Osteocyte (in vitro differentiated cells): ENCODE results near the gene CHDH. TPM values are rescaled to one million over a fixed set of nuclear protein-coding genes. Genes with fewer than 3 reads are reported as not detected.

Source experiments
- DNase-seq: peaks from one replicate; pipeline ENCODE4 v3.0.0; 2021; ENCODE audit warnings: mixed read lengths; ENCODE audit not compliant: unreplicated experiment; ENCODE audit errors: extremely low spot score
- H3K27ac Mint-ChIP-seq: one replicate; pipeline ENCODE4 v1.8.0; 2021; ENCODE audit warnings: mild to moderate bottlenecking, mixed read lengths; ENCODE audit not compliant: unreplicated experiment
- H3K27me3 Mint-ChIP-seq: one replicate; pipeline ENCODE4 v1.8.0; 2021; ENCODE audit warnings: mixed read lengths; ENCODE audit not compliant: unreplicated experiment
- H3K36me3 Mint-ChIP-seq: one replicate; pipeline ENCODE4 v1.8.0; 2021; ENCODE audit warnings: mixed read lengths; ENCODE audit not compliant: unreplicated experiment
- H3K4me1 Mint-ChIP-seq: one replicate; pipeline ENCODE4 v1.8.0; 2021; ENCODE audit warnings: mixed read lengths; ENCODE audit not compliant: unreplicated experiment
- H3K4me3 Mint-ChIP-seq: one replicate; pipeline ENCODE4 v1.8.0; 2021; ENCODE audit warnings: mild to moderate bottlenecking, moderate library complexity, mixed read lengths; ENCODE audit not compliant: unreplicated experiment
- H3K9me3 Mint-ChIP-seq: one replicate; pipeline ENCODE4 v1.8.0; 2021; ENCODE audit warnings: mixed read lengths; ENCODE audit not compliant: unreplicated experiment
- CTCF ChIP-seq: fragments of 200-600 bp; sonication (generic); IDR thresholded peaks from 2 replicates; pipeline ENCODE4 v1.5.0; 2021; ENCODE audit warnings: antibody characterized with exemption, mild to moderate bottlenecking, moderate library complexity
- total RNA-seq: library from RNA; stranded (reverse); gene quantifications from 2 replicates; pipeline ENCODE4 v1.2.1, GENCODE V29; 2021

The CHDH gene
- total RNA-seq, 1 donor from 2014 or later = 0.86 TPM

- Mint-ChIP-seq H3K36me3 (no peaks in the 10 kb centered on the region), H3K9me3 (no peaks in the 10 kb centered on the region), H3K27me3 (peaks cover 1% of the 10 kb centered on the region)
These were observed 13.1 kb downstream of the CHDH start for GRCh38 chr3:53833053-53833645.

GRCh38 chr3:53830944-53831343 is 15.3 kb downstream of the CHDH start:
- TF ChIP-seq CTCF = no peak
- DNase-seq = no peak
- Mint-ChIP-seq H3K27ac (no peak overlapping the region), H3K9me3 (no peaks in the 10 kb centered on the region), H3K4me3 (no peak overlapping the region), H3K27me3 (peaks cover 2% of the 10 kb centered on the region), H3K4me1 (no peaks in the 10 kb centered on the region), H3K36me3 (no peaks in the 10 kb centered on the region)

More at GRCh38 chr3:53833053-53833645, 13.1 kb downstream of the CHDH start:
- TF ChIP-seq CTCF = no peak
- Mint-ChIP-seq H3K4me1 (no peaks in the 10 kb centered on the region), H3K4me3 (no peak overlapping the region), H3K27ac (no peak overlapping the region)
- DNase-seq = no peak

GRCh38 chr3:53829605-53830004 is 16.6 kb downstream of the CHDH start:
- no peak for TF ChIP-seq CTCF
- no peaks in the 10 kb centered on the region for H3K4me1 Mint-ChIP-seq
- peaks cover 10% of the 10 kb centered on the region for H3K27me3 Mint-ChIP-seq
- DNase-seq = no peak
- H3K4me3 Mint-ChIP-seq = no peak overlapping the region
- no peak overlapping the region for H3K27ac Mint-ChIP-seq
- H3K9me3 Mint-ChIP-seq = no peaks in the 10 kb centered on the region
- H3K36me3 Mint-ChIP-seq = no peaks in the 10 kb centered on the region

- Mint-ChIP-seq H3K4me3 (no peak overlapping the region), H3K9me3 (no peaks in the 10 kb centered on the region), H3K4me1 (no peaks in the 10 kb centered on the region), H3K27me3 (peaks cover 10% of the 10 kb centered on the region), H3K27ac (no peak overlapping the region), H3K36me3 (no peaks in the 10 kb centered on the region)
- TF ChIP-seq CTCF = no peak
- no peak for DNase-seq
These were observed 17.6 kb downstream of the CHDH start for GRCh38 chr3:53828581-53828980.

GRCh38 chr3:53826048-53826447 is 20.2 kb downstream of the CHDH start:
- no peaks in the 10 kb centered on the region for H3K9me3 Mint-ChIP-seq

More at GRCh38 chr3:53826048-53826447, 20.2 kb downstream of the CHDH start:
- Mint-ChIP-seq H3K27ac (no peak overlapping the region), H3K4me3 (no peak overlapping the region), H3K36me3 (no peaks in the 10 kb centered on the region), H3K27me3 (peaks cover 10% of the 10 kb centered on the region), H3K4me1 (no peaks in the 10 kb centered on the region)
- DNase-seq = no peak
- no peak for TF ChIP-seq CTCF
